Endothelial cell of umbilical vein (primary cell): ENCODE data around the gene RHOC. TPM values are rescaled to one million over a fixed set of nuclear protein-coding genes. Genes with fewer than 3 reads are reported as not detected.

Experiments
- BruUV-seq: library from RNA; stranded (reverse); fragments of 400-500 nt; replicated peaks from 2 replicates; lab custom pipeline; 2021; lab: Mats Ljungman, UMichigan
- CTCF ChIA-PET: fragments of 300-600, 350-600 bp; sonication (Branson Sonifier 250); formaldehyde crosslinking; loops from one replicate; lab custom pipeline; 2021; ENCODE audit warnings: antibody characterized with exemption, inconsistent platforms; lab: Charles Lee
- POLR2A ChIA-PET: fragments of 300-600, 350-600 bp; sonication (Branson Sonifier 250); formaldehyde crosslinking; loops from one replicate; lab custom pipeline; 2021; ENCODE audit warnings: antibody characterized with exemption, inconsistent platforms; lab: Charles Lee
- DNase-seq: peaks from one replicate; pipeline ENCODE4 v3.0.0-alpha.2; 2011; ENCODE audit warnings: low read depth, low spot score
- FAIRE-seq: peaks from 2 replicates; lab custom pipeline; 2011; peaks lifted over from hg19 to GRCh38; lab: Jason Lieb, UNC
- H2AFZ ChIP-seq: 2 replicates; pipeline ENCODE4 v1.6.0; 2012; ENCODE audit warnings: low read depth, low read length, control low read depth, inconsistent platforms
- H3K27ac ChIP-seq: 2 replicates; pipeline ENCODE4 v1.5.1; 2011; ENCODE audit warnings: low read depth, mild to moderate bottlenecking, control low read depth, low read length, moderate library complexity; ENCODE audit not compliant: insufficient read depth
- H3K27me3 ChIP-seq, 2 experiments: 2 replicates each; pipeline versions ENCODE4 v1.6.0 to v1.6.1; 2011; ENCODE audit warnings: low read length in 2 of 2, mixed read lengths in 1 of 2; ENCODE audit not compliant: control insufficient read depth in 2 of 2, insufficient read depth in 2 of 2
- H3K36me3 ChIP-seq, 2 experiments: 2 replicates in 1 of 2; 3 replicates in 1 of 2; pipeline ENCODE4 v1.5.1; 2011; ENCODE audit warnings: low read length in 2 of 2, mild to moderate bottlenecking in 1 of 2, moderate library complexity in 1 of 2; ENCODE audit not compliant: control insufficient read depth in 2 of 2, insufficient read depth in 2 of 2; ENCODE audit errors: extremely low read depth in 1 of 2
- H3K4me1 ChIP-seq: 3 replicates; pipeline ENCODE4 v1.5.1; 2011; ENCODE audit warnings: mild to moderate bottlenecking, low read length; ENCODE audit not compliant: control insufficient read depth, insufficient read depth; ENCODE audit errors: extremely low read depth
- H3K4me2 ChIP-seq: 2 replicates; pipeline ENCODE4 v1.6.1; 2011; ENCODE audit warnings: low read length, control low read depth, mixed read lengths; ENCODE audit not compliant: insufficient read depth
- H3K4me3 ChIP-seq, 3 experiments: fragments of 200-600 bp in 1 of 3; sonication (generic), shearing (Covaris generic) in 1 of 3; replicated peaks in 1 of 3; 2 replicates each; pipeline ENCODE4 v1.5.1; 2011 to 2016; ENCODE audit warnings: control low read depth in 3 of 3, low read length in 3 of 3, mild to moderate bottlenecking in 2 of 3, inconsistent platforms in 1 of 3, low read depth in 1 of 3, moderate library complexity in 1 of 3; ENCODE audit not compliant: insufficient read depth in 1 of 3
- H3K79me2 ChIP-seq: 2 replicates; pipeline ENCODE4 v1.6.0; 2012; ENCODE audit warnings: low read length, inconsistent platforms; ENCODE audit not compliant: control insufficient read depth, insufficient read depth
- H3K9ac ChIP-seq: replicated peaks from 2 replicates; pipeline ENCODE3; 2011; ENCODE audit warnings: low read length, control low read depth; ENCODE audit not compliant: insufficient read depth; ENCODE audit errors: extremely low read depth
- H3K9me1 ChIP-seq: replicated peaks from 3 replicates; pipeline ENCODE4 v1.6.0; 2011; ENCODE audit warnings: mild to moderate bottlenecking, low read length; ENCODE audit not compliant: control insufficient read depth, insufficient read depth; ENCODE audit errors: extremely low read depth
- H3K9me3 ChIP-seq: replicated peaks from 2 replicates; pipeline ENCODE4 v1.5.1; 2012; ENCODE audit warnings: low read length, inconsistent platforms; ENCODE audit not compliant: control insufficient read depth, insufficient read depth
- H4K20me1 ChIP-seq: replicated peaks from 2 replicates; pipeline ENCODE3; 2011; ENCODE audit warnings: mild to moderate bottlenecking, low read length; ENCODE audit not compliant: control insufficient read depth, insufficient read depth; ENCODE audit errors: extremely low read depth
- CTCF ChIP-seq, 2 donors: IDR thresholded peaks; 1 replicate in 1 of 2; 2 replicates in 1 of 2; pipeline ENCODE4 v1.5.1; 2011; ENCODE audit warnings: low read length in 2 of 2, mild to moderate bottlenecking in 2 of 2, moderate library complexity in 2 of 2, control low read depth in 1 of 2, inconsistent platforms in 1 of 2, low read depth in 1 of 2; ENCODE audit not compliant: insufficient read depth in 1 of 2; ENCODE audit errors: extremely low read depth in 1 of 2
- EZH2 ChIP-seq: IDR thresholded peaks from 2 replicates; pipeline ENCODE4 v1.6.1; 2012; ENCODE audit warnings: borderline replicate concordance, low read depth, mild to moderate bottlenecking, moderate library complexity, low read length, inconsistent platforms; ENCODE audit not compliant: severe bottlenecking
- FOS ChIP-seq: IDR thresholded peaks from 2 replicates; pipeline ENCODE4 v1.6.1; 2011; ENCODE audit warnings: mild to moderate bottlenecking, low read length, moderate library complexity, borderline replicate concordance; ENCODE audit not compliant: insufficient read depth
- GATA2 ChIP-seq: IDR thresholded peaks from 2 replicates; pipeline ENCODE4 v1.7.0; 2011; ENCODE audit warnings: low read depth, mild to moderate bottlenecking, moderate library complexity, mixed read lengths, low read length; ENCODE audit not compliant: insufficient read length, insufficient read depth
- JUN ChIP-seq: IDR thresholded peaks from 2 replicates; pipeline ENCODE4 v1.6.1; 2011; ENCODE audit warnings: borderline replicate concordance, low read depth; ENCODE audit not compliant: insufficient read length, insufficient read depth
- MYC ChIP-seq: IDR thresholded peaks from one replicate; pipeline ENCODE4 v1.6.1; 2011; ENCODE audit warnings: mild to moderate bottlenecking, low read depth, low read length
- POLR2A ChIP-seq: IDR thresholded peaks from 2 replicates; pipeline ENCODE4 v1.6.1; 2012; ENCODE audit warnings: low read depth, mild to moderate bottlenecking, control low read depth, low read length
- POLR2AphosphoS5 ChIP-seq: IDR thresholded peaks from 2 replicates; pipeline ENCODE4 v1.6.1; 2012; ENCODE audit warnings: low read depth, mild to moderate bottlenecking, control low read depth, low read length, moderate library complexity; ENCODE audit not compliant: insufficient read depth
- dilution Hi-C: fragments of 300-500 bp; cut with MboI; formaldehyde crosslinking; loops from one replicate; pipeline ENCODE4 v1.15.0; 2019; ENCODE audit warnings: low sequenced_read_pairs; ENCODE audit not compliant: extremely low pct_ligation_motif_present
- intact Hi-C: fragments of 100-400 bp; cut with micrococcal nuclease; formaldehyde crosslinking; loops from one replicate; pipeline ENCODE4 v1.10.0; 2022
- polyA plus RNA-seq, 4 experiments: library from polyadenylated mRNA; depleted of rRNA in 3 of 4; stranded (reverse) in 3 of 4; unstranded in 1 of 4; fragments of >200 nt; gene quantifications; 2 replicates each; pipeline versions ENCODE4 v1.2.1 to v1.2.3, GENCODE V29; 2011 to 2012; ENCODE audit warnings: missing spikeins in 1 of 4
- total RNA-seq: library from RNA; stranded (reverse); gene quantifications from 2 replicates; pipeline ENCODE4 v1.2.3, GENCODE V29; 2021
- TF ChIP-seq, protein P1 (sequence below): IDR thresholded peaks from 2 replicates; pipeline ENCODE4 v1.6.1; 2011; ENCODE audit not compliant: insufficient read depth, insufficient read length

RHOC gene
- total and polyA plus RNA-seq, 2 donors (not counting 3 experiments of a cell fraction or from before 2014, with no cell fraction given), result 699 to 1,244 TPM

DNA sequence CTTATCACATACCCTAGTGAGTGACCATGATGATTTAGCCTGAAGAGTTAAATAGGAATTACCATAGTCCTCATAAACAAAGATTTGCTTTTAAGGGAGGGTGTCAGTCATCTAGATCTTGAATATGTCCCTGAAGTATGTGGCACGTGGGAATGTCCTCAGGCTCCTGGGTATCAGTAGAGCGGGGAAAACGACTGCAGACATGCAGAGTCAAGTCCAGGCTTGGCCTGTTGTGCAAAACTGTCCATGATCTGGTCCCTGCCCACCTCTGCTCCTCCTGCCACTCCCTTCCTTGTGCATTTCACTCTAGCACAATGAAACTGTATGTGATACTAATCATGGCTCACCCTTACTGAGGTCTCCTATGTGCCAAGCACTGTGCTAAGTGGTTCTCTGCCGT, 19.6 kb downstream of the RHOC start:
- no peak overlapping the region for H3K4me2 ChIP-seq
- no peaks in the 10 kb centered on the region for H3K9me3 ChIP-seq
- no peaks in the 10 kb centered on the region for H3K4me1 ChIP-seq
- H3K79me2 ChIP-seq, result no peaks in the 10 kb centered on the region
- no peak overlapping the region for H2AFZ ChIP-seq
- no TSS peak for BruUV-seq
- H3K36me3 ChIP-seq, result peaks cover 4 to 7% of the 10 kb centered on the region in 2 experiments
- no peaks in the 10 kb centered on the region for H3K27me3 ChIP-seq
- H3K9ac ChIP-seq, result no peak overlapping the region
- no peaks in the 10 kb centered on the region for H4K20me1 ChIP-seq
- no peak for TF ChIP-seq POLR2A
- TF ChIP-seq JUN, result no peak
- TF ChIP-seq MYC, result no peak
- TF ChIP-seq FOS, result no peak
- TF ChIP-seq, protein P1, sequence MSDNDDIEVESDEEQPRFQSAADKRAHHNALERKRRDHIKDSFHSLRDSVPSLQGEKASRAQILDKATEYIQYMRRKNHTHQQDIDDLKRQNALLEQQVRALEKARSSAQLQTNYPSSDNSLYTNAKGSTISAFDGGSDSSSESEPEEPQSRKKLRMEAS, result no peak
- TF ChIP-seq GATA2, result no peak
- TF ChIP-seq EZH2, result no peak
- TF ChIP-seq CTCF (IDR thresholded peaks at IDR 0.05; ENCODE audit: extremely low read depth in 1 of 2, insufficient read depth in 1 of 2, low read depth in 1 of 2, low read length in 2 of 2), result no peak
- no peak for TF ChIP-seq POLR2AphosphoS5
- H3K9me1 ChIP-seq, result no peaks in the 10 kb centered on the region
- FAIRE-seq, result no peak
- dilution Hi-C loops, result no loop called here
- H3K4me3 ChIP-seq, result no peak overlapping the region
- intact Hi-C loops, result no loop called here
- ChIA-PET POLR2A (no interaction called here), CTCF (interaction anchor here (1.2 kb wide), 1 partner anchor 15 kb away, joined by 4 read pairs; no protein-coding TSS in a partner anchor)
- DNase-seq, result no peak
- no peak overlapping the region for H3K27ac ChIP-seq
